ENCODE measurements around the gene HCFC2.

HCFC2 gene

DNA sequence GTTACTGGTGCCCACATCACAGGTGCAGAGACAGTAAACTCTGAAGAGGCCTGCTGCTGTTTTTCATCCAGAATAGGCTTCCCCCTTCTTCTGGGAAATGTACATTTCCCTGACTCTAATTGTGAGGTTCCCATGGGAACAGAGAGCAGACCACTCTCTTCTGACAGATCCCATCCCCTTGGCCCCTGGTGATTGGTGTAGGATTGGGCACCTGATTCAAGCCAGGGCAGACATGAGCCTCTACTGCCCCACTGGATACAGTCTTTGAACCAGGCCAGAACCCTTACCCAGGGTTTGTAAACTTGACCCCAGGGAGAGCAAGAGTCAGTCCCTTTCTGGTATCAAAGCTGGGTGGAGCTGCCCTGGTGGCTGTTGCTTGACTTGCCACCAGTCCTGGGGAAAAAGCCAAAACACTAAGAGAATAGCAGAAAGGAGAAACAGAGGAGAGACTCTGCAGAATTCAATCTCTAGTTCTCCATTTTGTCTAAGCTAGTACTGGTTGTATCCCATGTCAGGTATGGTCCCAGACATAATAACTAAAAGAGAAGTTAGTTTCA is 88.4 kb downstream of the HCFC2 start:
- in situ Hi-C loops (cut with MboI; ENCODE audit: low sequenced_read_pairs): no loop called here

DNA sequence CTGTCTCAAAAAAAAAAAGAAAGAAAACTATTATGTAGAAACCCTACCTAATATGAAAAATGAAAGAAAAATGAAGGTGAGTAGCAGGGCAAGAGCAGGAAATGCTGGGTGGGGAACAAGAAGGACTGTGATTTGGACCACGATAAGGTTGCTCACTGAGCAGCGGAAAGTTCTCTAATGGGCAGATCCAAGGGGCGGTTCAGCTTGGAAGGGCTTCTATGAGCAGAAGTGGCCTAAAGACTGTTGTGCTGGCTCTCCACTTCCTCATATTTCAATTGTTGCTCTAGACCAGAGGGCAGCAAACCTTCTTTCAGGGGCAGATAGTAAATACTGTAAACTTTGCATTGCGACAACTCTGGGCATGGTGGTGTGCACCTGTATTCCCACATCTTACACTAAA is 90.0 kb downstream of the HCFC2 start:
- in situ Hi-C loops (cut with MboI; ENCODE audit: low sequenced_read_pairs): no loop called here

DNA sequence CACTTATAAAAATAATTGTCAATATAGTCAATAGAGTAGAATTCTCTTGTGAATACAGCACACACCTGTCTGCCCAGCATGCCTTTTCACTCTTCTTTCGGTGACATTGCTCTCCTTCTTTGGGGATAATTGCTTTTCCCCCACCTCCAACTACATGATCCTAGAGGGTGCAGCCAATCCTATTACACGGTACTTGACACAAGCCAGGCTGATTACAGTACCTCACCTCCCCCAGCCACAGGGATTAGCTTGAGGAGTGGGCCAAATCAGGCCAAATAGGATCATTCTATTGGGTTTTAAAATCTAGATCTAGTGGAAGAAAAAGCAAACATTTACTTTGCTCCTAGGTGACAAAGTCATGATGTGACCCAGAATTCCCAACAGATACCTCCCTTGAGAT is 90.5 kb downstream of the HCFC2 start:
- in situ Hi-C loops (cut with MboI; ENCODE audit: low sequenced_read_pairs): no loop called here
